Ectodermal cell (in vitro differentiated cells): ENCODE results near the gene LAMB1.
A peak's percentile ranks its signal among the peaks of the same experiment; 100 is the strongest.

Experiments used
- H3K27ac ChIP-seq: 2 replicates; pipeline ENCODE4 v1.7.0; 2013; ENCODE audit warnings: mild to moderate bottlenecking, low read depth, low read length; ENCODE audit not compliant: insufficient read depth, poor library complexity, severe bottlenecking
- H3K27me3 ChIP-seq: 2 replicates; pipeline ENCODE4 v1.7.0; 2013; ENCODE audit warnings: mild to moderate bottlenecking, low read length; ENCODE audit not compliant: insufficient read depth, control insufficient read depth, poor library complexity, severe bottlenecking
- H3K36me3 ChIP-seq: one replicate; pipeline ENCODE4 v1.7.0; 2013; ENCODE audit warnings: low read length; ENCODE audit not compliant: control insufficient read depth, insufficient read depth
- H3K4me1 ChIP-seq: one replicate; pipeline ENCODE4 v1.7.0; 2013; ENCODE audit warnings: low read length; ENCODE audit not compliant: control insufficient read depth, insufficient read depth
- H3K4me3 ChIP-seq: 2 replicates; pipeline ENCODE4 v1.7.0; 2013; ENCODE audit warnings: low read depth, low read length, control low read depth; ENCODE audit not compliant: insufficient read depth
- H3K9me3 ChIP-seq: 2 replicates; pipeline ENCODE4 v1.7.0; 2013; ENCODE audit warnings: mild to moderate bottlenecking, low read length, moderate library complexity; ENCODE audit not compliant: control insufficient read depth
- WGBS, 2 experiments: methylation state at CpG; one replicate each; pipeline ENCODE4 v1.1.7; 2013; ENCODE audit warnings: missing lambda C conversion rate in 2 of 2; 5-methylcytosine and 5-hydroxymethylcytosine counted together

The LAMB1 gene

DNA sequence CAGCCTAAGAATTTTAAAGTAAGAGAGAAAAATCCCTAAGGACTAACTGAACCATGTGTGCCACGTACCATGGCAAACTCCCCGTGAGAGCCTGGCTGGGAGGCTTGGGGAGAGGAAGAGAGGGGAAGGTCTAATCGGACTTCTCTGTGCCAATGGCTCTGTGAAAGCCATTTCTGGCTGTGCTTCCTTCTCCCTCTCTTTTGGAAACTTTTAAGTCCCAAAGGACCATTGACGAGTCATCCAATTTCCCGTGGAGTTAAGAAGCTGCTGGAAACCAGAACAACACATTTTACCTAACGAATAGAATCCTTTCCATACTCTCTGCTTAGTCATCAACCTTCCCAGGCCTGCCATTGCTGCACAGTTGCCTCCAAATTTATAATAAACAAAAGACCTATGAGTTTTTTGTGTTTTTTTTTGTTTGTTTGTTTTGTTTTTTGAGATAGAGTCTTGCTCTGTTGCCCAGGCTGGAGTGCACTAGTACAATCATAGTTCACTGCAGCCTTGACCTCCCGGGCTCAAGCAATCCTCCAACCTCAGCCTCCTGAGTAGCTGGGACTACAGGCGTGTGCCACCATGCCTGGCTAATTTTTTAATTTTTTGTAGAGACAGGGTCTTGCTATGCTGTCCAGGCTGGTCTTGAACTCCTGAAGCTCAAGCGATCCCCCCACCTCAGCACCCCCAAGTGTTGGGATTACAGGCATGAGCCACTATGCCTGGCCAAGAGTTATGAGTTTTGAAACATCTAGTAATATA lies 13.2 kb downstream of the LAMB1 start:
- Histone ChIP-seq H3K27me3 (no peaks in the 10 kb centered on the region), H3K9me3 (no peaks in the 10 kb centered on the region), H3K4me3 (no peak overlapping the region), H3K4me1 (peaks cover 9% of the 10 kb centered on the region), H3K27ac (no peak overlapping the region), H3K36me3 (peaks cover 10% of the 10 kb centered on the region)
- WGBS, 2 experiments: 94% methylated on average over 9 of the region's 9 CpGs

DNA sequence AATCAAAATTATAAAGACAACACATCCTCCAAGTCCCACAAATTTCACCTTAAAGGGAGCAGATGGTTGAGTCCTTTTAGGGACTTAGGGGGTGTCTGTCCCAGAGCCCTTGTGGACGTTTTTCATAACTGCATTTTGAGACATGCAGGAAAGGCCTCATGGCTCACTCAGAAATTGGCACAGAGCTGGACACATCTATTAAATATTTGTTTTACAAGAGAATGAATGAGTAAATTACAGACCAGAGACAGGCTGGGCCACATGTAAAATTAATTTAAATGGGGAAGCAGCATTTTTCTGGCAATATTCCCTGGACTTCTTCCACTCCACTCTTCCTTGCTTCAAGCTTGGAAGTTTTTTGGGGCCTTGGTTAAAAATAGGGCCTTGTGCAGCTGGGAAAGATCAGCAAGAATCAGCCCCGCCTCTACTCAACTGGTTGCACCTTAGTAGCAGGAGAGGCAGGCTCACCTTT lies 20.0 kb downstream of the LAMB1 start:
- Histone ChIP-seq H3K27ac (peak overlapping the region; percentile 23), H3K36me3 (peaks cover 3% of the 10 kb centered on the region), H3K4me1 (no peaks in the 10 kb centered on the region), H3K9me3 (no peaks in the 10 kb centered on the region), H3K27me3 (no peaks in the 10 kb centered on the region), H3K4me3 (no peak overlapping the region)
- 90 to 92% methylated on average over 2 of the region's 2 CpGs for WGBS, 2 experiments

DNA sequence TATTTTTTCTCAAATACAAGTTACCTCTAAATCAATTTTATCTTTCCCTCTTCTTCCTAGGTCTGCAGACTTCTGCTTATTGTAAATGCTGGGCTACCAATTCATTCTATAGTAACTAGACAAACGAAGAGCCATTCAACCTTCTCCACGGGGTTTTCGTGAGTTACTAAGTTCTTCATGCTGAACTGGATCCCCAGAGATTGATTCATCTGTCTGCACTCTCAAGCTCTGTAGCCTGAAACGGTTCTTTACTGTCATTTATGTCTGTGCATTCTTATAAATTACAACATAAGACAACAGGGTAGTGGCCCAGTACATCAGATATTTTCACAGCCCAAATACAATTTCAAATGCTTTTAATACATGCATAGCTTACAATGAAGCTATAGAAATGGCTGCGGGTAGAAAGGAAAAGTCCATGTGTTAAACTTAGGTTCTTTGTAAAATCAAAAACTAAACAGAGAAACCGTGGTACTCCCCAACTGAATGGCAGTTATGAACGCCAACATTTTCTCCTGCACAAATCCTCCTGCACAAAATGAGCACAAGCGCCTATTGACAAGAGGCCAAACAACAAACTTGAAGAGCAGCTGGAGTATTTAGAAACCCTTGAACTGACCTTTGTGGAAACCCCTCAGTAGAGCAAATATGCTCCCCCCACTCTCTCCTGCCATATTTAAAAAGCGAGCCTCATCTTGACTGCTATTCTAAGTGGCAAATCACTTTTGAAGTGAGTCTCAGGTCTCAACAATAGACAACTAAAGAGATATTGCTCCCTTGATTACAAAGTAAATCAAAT lies 20.7 kb downstream of the LAMB1 start:
- WGBS, 2 experiments: 93 to 94% methylated on average over 9 of the region's 9 CpGs
- Histone ChIP-seq H3K9me3 (no peaks in the 10 kb centered on the region), H3K27ac (no peak overlapping the region), H3K36me3 (peaks cover 7% of the 10 kb centered on the region), H3K4me1 (no peaks in the 10 kb centered on the region), H3K4me3 (no peak overlapping the region), H3K27me3 (no peaks in the 10 kb centered on the region)

DNA sequence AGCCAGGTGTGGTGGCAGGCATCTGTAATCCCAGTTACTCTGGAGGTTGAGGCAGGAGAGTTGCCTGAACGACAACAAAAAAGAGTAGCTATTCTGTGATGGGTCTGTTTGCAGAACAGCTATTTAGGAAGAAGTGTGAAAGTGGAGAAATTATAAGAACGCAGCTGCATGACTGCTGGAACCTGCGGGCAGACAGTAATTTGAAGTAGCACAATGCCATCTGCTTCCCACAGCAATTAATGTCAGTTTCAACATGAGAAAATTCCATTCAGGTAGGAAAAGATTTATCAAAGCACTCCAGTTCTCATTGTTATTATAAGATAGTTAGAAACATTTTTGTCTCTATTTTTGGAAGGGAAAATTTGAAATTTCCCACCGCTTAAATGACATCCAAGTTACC lies 21.5 kb downstream of the LAMB1 start:
- WGBS, 2 experiments: 94 to 98% methylated on average over 4 of the region's 4 CpGs
- Histone ChIP-seq H3K36me3 (peaks cover 4% of the 10 kb centered on the region), H3K27me3 (no peaks in the 10 kb centered on the region), H3K27ac (no peak overlapping the region), H3K9me3 (no peaks in the 10 kb centered on the region), H3K4me3 (no peak overlapping the region), H3K4me1 (no peaks in the 10 kb centered on the region)

DNA sequence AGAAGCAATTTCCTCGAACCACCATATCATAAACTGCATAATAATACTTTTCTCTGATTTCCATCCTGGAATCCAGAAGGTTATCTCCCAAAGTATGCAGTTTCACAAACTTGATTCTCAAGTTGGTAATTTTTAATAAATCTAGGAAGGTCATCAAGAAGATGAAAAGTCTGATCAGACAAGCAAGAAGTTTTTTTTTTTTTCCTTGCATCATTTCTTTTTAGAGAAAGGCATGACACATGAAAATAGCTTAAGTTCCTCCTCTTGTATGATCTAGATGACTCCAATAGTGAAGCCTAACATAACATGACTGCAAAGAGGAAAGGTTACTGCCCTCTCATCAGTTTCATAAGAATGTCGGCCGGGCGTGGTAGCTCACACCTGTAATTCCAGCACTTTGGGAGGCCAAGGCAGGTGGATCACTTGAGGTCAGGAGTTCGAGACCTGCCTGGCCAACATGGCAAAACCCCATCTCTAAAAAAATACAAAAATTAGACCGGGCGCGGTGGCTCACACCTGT lies 22.2 kb downstream of the LAMB1 start:
- no peaks in the 10 kb centered on the region for H3K9me3 ChIP-seq
- no peaks in the 10 kb centered on the region for H3K27me3 ChIP-seq
- 94 to 95% methylated on average over 8 of the region's 8 CpGs for WGBS, 2 experiments
- H3K4me1 ChIP-seq: no peaks in the 10 kb centered on the region
- H3K27ac ChIP-seq: no peak overlapping the region
- H3K4me3 ChIP-seq: no peak overlapping the region
- peaks cover 8% of the 10 kb centered on the region for H3K36me3 ChIP-seq

DNA sequence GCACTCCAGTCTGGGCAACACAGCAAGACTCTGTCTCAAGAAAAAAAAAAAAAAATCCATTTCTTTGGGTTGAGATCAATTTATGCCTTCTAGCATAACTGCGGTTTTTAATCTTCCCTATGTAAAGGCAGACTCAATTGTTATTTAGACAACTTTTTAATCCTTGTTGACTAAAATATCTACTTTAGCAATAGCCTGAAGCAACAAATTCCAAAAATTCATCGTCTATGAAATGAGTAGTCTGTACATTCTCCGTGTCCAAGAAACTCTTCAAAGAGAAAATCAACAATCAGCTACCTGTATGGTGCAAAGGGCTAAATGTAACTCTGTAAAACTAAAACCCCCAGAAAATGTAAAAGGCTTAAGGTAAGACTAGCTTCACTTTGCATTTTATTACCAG lies 22.8 kb downstream of the LAMB1 start:
- no peak overlapping the region for H3K27ac ChIP-seq
- 82 to 98% methylated on average over 3 of the region's 3 CpGs for WGBS, 2 experiments
- no peaks in the 10 kb centered on the region for H3K9me3 ChIP-seq
- no peak overlapping the region for H3K4me3 ChIP-seq
- H3K27me3 ChIP-seq: no peaks in the 10 kb centered on the region
- peaks cover 10% of the 10 kb centered on the region for H3K36me3 ChIP-seq
- no peaks in the 10 kb centered on the region for H3K4me1 ChIP-seq

DNA sequence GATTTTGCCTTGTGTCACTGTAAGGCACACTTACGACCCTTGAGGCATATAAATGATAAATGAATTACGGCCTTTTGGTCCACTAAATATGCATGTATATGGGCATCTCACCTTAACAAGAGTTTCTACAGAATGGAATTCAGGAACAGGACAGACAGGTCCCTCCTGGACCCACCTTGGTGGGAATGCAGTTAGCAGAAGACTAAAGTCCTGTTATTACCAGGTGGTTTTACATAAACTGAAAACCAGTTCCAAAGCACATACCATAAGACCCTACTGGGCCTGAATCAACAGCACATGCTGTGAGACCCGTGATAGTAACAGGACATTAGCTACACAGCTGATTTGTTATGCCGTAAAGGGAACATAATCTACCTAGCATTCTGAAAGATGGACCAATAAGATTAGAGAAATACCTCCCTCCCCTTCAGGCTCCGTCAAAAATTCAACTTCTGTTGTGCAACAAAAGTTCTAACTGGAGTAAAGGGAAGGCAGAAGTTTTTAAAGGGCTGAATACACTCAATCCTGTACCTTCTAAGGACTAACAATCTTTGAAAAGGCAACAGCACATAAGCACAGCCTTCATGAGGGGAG lies 24.0 kb downstream of the LAMB1 start:
- H3K4me3 ChIP-seq: no peak overlapping the region
- H3K27ac ChIP-seq: no peak overlapping the region
- WGBS, 2 experiments: 95 to 100% methylated on average over 4 to 5 of the region's 5 CpGs
- H3K27me3 ChIP-seq: no peaks in the 10 kb centered on the region
- H3K36me3 ChIP-seq: peaks cover 19% of the 10 kb centered on the region
- no peaks in the 10 kb centered on the region for H3K4me1 ChIP-seq
- H3K9me3 ChIP-seq: no peaks in the 10 kb centered on the region

DNA sequence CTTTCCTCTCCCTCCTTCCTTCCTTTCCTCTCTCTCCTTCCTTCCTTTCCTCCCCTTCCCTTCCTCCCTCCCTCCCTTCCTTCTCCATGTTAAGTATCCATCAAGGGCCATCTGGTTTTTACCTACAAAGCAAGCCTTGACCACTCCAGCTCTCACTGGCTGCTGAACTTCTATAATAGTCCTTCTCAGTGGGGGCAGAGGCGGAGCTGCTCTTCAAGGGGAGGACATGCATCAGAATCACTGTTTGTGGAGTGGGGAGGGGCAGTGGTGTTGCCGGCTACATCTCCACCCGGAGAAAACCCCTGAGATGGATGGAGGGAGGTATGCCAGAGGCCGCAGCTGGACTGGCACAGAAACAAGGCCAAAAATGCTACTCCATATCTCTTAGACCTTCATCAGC lies 25.9 kb downstream of the LAMB1 start:
- no peaks in the 10 kb centered on the region for H3K9me3 ChIP-seq
- no peaks in the 10 kb centered on the region for H3K4me1 ChIP-seq
- H3K36me3 ChIP-seq: peaks cover 19% of the 10 kb centered on the region
- no peak overlapping the region for H3K4me3 ChIP-seq
- H3K27me3 ChIP-seq: no peaks in the 10 kb centered on the region
- 80 to 82% methylated on average over 4 of the region's 4 CpGs for WGBS, 2 experiments
- H3K27ac ChIP-seq: no peak overlapping the region

DNA sequence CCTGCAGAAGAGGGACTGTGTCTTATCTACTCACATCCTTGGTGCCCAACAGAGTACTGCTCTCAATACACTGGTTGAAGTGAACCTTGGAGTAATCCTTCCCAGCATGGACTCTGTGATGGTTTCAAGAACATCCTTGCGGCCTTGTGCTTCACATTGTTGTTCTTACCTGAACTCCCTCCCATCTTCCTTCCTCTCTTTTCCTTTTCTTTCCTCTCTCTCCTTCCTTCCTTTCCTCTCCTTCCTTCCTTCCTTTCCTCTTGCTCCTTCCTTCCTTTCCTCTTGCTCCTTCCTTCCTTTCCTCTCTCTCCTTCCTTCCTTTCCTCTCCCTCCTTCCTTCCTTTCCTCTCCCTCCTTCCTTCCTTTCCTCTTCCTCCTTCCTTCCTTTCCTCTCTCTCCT lies 26.3 kb downstream of the LAMB1 start:
- Histone ChIP-seq H3K27me3 (no peaks in the 10 kb centered on the region), H3K27ac (no peak overlapping the region), H3K9me3 (no peaks in the 10 kb centered on the region), H3K36me3 (peaks cover 19% of the 10 kb centered on the region), H3K4me3 (no peak overlapping the region), H3K4me1 (no peaks in the 10 kb centered on the region)
- WGBS, 2 experiments: 91 to 95% methylated on average over 1 of the region's 1 CpG
